ENCODE data around the gene DNAJC16. TPM values are rescaled to one million over a fixed set of nuclear protein-coding genes. Genes with fewer than 3 reads are reported as not detected.

Gene DNAJC16
- total and polyA plus RNA-seq, 11 donors: 4.2 to 22.8 (median 18.4) TPM

- ATAC-seq (no peak), DNase-seq (no peak)
- Histone ChIP-seq H3K27me3 (no peaks in the 10 kb centered on the region), H3K9me3 (no peaks in the 10 kb centered on the region), H3K27ac (no peak overlapping the region), H3K36me3 (peaks cover 0 to 54% (median 31%) of the 10 kb centered on the region in 9 donors), H3K4me1 (peaks cover 0 to 23% (median 5%) of the 10 kb centered on the region in 12 donors), H3K4me3 (no peak overlapping the region)
- intact Hi-C loops (cut with DNase I): loop anchor here in 4 of 10 donors (10.0 kb wide), 1 partner anchor 184 kb away; no protein-coding TSS in a partner anchor
- 90 to 92% (median 90%) methylated on average over 12 of the region's 12 CpGs for WGBS, 4 donors
- TF ChIP-seq POLR2A (IDR thresholded peaks at IDR 0.05) (no peak), CTCF (IDR thresholded peaks at IDR 0.05) (no peak)
Measured at GRCh38 chr1:15508700-15509487, 17.8 kb upstream of the DNAJC16 start.

- TF ChIP-seq POLR2A (IDR thresholded peaks at IDR 0.05): no peak
- WGBS, 4 donors: 73 to 81% (median 78%) methylated on average over 7 of the region's 7 CpGs
- intact Hi-C loops (cut with DNase I): loop anchor here in 4 of 10 donors (10.0 kb wide), 1 partner anchor 185 kb away; no protein-coding TSS in a partner anchor
- no peak for DNase-seq
- H3K4me1 ChIP-seq: peaks cover 0 to 23% (median 5%) of the 10 kb centered on the region in 12 donors
- H3K4me3 ChIP-seq: no peak overlapping the region
- H3K9me3 ChIP-seq: no peaks in the 10 kb centered on the region
- H3K27me3 ChIP-seq: no peaks in the 10 kb centered on the region
- H3K27ac ChIP-seq: no peak overlapping the region
- H3K36me3 ChIP-seq: peaks cover 0 to 54% (median 26%) of the 10 kb centered on the region in 9 donors
- no peak for ATAC-seq
Measured at GRCh38 chr1:15509586-15509985, 17.1 kb upstream of the DNAJC16 start.

GRCh38 chr1:15510611-15511405, 15.8 kb upstream of the DNAJC16 start:
- 95 to 98% (median 96%) methylated on average over 8 of the region's 8 CpGs for WGBS, 4 donors
- Histone ChIP-seq H3K4me1 (peaks cover 0 to 23% (median 9%) of the 10 kb centered on the region in 12 donors), H3K4me3 (no peak overlapping the region), H3K27me3 (no peaks in the 10 kb centered on the region), H3K27ac (no peak overlapping the region), H3K36me3 (peaks cover 0 to 43% (median 15%) of the 10 kb centered on the region in 9 donors), H3K9me3 (no peaks in the 10 kb centered on the region)
- no peak for ATAC-seq
- DNase-seq: no peak
- intact Hi-C loops (cut with DNase I): no loop called here
- no peak for TF ChIP-seq CTCF (IDR thresholded peaks at IDR 0.05)
- no peak for TF ChIP-seq POLR2A (IDR thresholded peaks at IDR 0.05)

GRCh38 chr1:15513192-15513591, 13.5 kb upstream of the DNAJC16 start:
- Histone ChIP-seq H3K27ac (no peak overlapping the region), H3K9me3 (no peaks in the 10 kb centered on the region), H3K27me3 (no peaks in the 10 kb centered on the region), H3K36me3 (peaks cover 0 to 56% (median 21%) of the 10 kb centered on the region in 9 donors), H3K4me3 (no peak overlapping the region), H3K4me1 (peaks cover 0 to 13% (median 0%) of the 10 kb centered on the region in 12 donors)
- ATAC-seq (no peak), DNase-seq (no peak)
- TF ChIP-seq CTCF (IDR thresholded peaks at IDR 0.05) (no peak), POLR2A (IDR thresholded peaks at IDR 0.05) (no peak)
- 82 to 89% (median 84%) methylated on average over 4 of the region's 4 CpGs for WGBS, 4 donors
- intact Hi-C loops (cut with DNase I): no loop called here
